Measurements from ENCODE around the gene PNMA3.
"Not testable (repeated sequence)": the region's sequence is repeated elsewhere in the genome, so short reads cannot be mapped to it uniquely, and the experiment has no call there.

PNMA3 gene

DNA sequence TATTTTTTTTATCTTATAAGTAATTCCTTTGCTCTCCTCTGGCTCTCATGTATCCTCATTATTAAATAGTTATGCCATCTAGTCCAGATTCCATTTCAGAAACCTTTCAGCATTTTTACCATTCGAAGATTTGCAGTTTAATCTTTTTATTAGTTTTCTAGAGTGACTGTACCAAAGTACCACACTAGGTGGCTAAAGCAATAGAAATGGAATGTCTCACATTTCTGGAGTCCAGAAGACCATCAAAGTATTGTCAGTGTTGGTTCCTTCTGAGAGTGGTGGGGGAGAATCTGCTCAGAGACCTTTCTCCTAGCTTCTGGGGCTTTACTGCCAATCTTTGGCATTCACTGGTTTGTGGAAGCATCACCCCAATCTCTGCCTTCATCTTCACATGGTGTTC lies 3.7 kb upstream of the PNMA3 start:
- H3K4me1 ChIP-seq (ENCODE audit: control insufficient read depth, insufficient read depth, low read length, poor library complexity, severe bottlenecking): no peaks in the 10 kb centered on the region
- DNase-seq: no peak

DNA sequence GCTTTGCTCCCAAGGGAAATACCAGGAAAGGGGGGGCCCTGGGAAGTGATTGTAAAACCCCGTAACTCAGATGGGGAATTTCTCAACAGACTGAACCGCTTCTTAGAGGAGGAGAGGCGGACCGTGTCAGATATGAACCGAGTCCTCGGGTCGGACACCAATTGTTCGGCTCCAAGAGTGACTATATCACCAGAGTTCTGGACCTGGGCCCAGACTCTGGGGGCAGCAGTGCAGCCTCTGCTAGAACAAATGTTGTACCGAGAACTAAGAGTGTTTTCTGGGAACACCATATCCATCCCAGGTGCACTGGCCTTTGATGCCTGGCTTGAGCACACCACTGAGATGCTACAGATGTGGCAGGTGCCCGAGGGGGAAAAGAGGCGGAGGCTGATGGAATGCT lies 1.0 kb downstream of the PNMA3 start:
- DNase-seq: no peak
- Histone ChIP-seq H3K36me3 (ENCODE audit: control insufficient read depth, insufficient read depth, low read length) (no peaks in the 10 kb centered on the region), H3K4me3 (ENCODE audit: insufficient read depth, low read depth, low read length, poor library complexity, severe bottlenecking) (no peak overlapping the region), H3K27me3 (replicated peaks; ENCODE audit: control insufficient read depth, insufficient read depth, low read length, poor library complexity, severe bottlenecking) (no peaks in the 10 kb centered on the region), H3K27ac (ENCODE audit: insufficient read depth, low read length, poor library complexity, severe bottlenecking) (no peak overlapping the region), H3K9me3 (ENCODE audit: control insufficient read depth, low read length) (no peaks in the 10 kb centered on the region), H3K4me1 (ENCODE audit: control insufficient read depth, insufficient read depth, low read length, poor library complexity, severe bottlenecking) (no peaks in the 10 kb centered on the region)

More for the DNA sequence above, 3.7 kb upstream of the PNMA3 start:
- Histone ChIP-seq H3K9me3 (ENCODE audit: control insufficient read depth, low read length) (no peaks in the 10 kb centered on the region), H3K36me3 (ENCODE audit: control insufficient read depth, insufficient read depth, low read length) (no peaks in the 10 kb centered on the region), H3K27me3 (replicated peaks; ENCODE audit: control insufficient read depth, insufficient read depth, low read length, poor library complexity, severe bottlenecking) (no peaks in the 10 kb centered on the region), H3K27ac (ENCODE audit: insufficient read depth, low read length, poor library complexity, severe bottlenecking) (no peak overlapping the region), H3K4me3 (ENCODE audit: insufficient read depth, low read depth, low read length, poor library complexity, severe bottlenecking) (no peak overlapping the region)

DNA sequence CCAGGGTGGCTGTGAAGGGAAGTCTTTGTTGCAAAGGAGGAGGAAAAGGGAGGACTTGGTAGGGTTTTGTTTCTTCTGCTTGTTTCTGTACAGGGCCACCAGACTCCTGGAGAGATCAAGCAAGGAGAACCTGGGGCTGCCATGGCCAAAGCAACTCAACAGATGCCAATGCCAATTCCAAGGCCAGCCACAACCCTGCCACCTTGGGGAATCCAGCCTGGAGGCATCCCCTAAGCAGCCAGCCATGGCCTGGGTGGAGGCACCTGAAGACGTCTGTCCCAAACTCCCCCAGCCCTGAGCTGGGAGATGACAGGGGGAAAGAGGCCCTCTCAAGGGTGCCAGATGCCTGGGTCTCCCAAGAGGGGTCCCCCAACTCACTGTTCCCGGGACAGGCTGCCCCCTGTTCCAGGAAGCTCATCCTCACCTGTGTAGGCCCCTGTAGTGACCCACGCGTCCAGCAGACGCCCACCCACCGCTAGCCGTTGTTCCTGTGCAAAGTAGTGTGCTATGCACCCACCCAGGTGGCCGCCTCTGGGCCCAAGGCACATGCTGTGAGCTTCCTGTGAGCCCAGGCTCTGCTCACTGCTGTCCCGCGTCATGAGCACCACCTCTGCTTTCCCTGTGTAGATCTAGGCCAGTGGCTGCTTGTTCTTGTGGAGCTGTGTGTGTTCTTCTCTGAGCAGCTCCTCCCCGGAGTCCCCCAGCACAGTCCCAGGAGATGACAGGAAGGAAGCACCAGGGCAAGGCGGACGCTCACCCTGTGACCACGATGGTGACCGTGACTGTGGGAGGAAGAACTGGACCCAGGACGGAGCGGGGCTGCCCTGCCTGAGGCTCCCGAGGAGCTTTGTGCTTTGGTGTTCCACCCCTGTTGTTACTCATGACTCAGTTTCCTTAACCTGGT lies 3.2 kb downstream of the PNMA3 start:
- Histone ChIP-seq H3K27me3 (replicated peaks; ENCODE audit: control insufficient read depth, insufficient read depth, low read length, poor library complexity, severe bottlenecking) (no peaks in the 10 kb centered on the region), H3K27ac (ENCODE audit: insufficient read depth, low read length, poor library complexity, severe bottlenecking) (no peak overlapping the region), H3K4me3 (ENCODE audit: insufficient read depth, low read depth, low read length, poor library complexity, severe bottlenecking) (no peak overlapping the region), H3K9me3 (ENCODE audit: control insufficient read depth, low read length) (no peaks in the 10 kb centered on the region), H3K36me3 (ENCODE audit: control insufficient read depth, insufficient read depth, low read length) (no peaks in the 10 kb centered on the region), H3K4me1 (ENCODE audit: control insufficient read depth, insufficient read depth, low read length, poor library complexity, severe bottlenecking) (no peaks in the 10 kb centered on the region)
- DNase-seq: no peak

DNA sequence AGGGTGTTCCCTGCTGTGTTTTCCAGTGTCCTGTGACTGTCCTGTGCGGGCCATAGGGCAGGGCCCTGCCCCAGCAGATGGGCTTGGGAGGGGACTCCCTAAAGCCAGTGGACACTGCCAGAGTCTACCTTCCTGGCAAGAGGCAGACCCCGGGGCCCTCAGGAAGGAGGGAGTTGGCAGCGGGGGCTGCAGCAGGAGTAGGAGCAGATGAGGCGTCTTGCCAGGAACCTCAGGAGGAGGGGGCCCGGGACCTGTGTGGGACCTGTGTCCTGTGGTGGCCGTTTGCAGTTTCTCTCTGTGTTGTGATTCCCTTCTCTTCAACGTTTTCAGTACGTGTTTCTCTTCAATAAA lies 3.8 kb downstream of the PNMA3 start:
- no peaks in the 10 kb centered on the region for H3K9me3 ChIP-seq (ENCODE audit: control insufficient read depth, low read length)
- no peak overlapping the region for H3K4me3 ChIP-seq (ENCODE audit: insufficient read depth, low read depth, low read length, poor library complexity, severe bottlenecking)
- no peak overlapping the region for H3K27ac ChIP-seq (ENCODE audit: insufficient read depth, low read length, poor library complexity, severe bottlenecking)
- no peak for DNase-seq
- H3K27me3 ChIP-seq (replicated peaks; ENCODE audit: control insufficient read depth, insufficient read depth, low read length, poor library complexity, severe bottlenecking): no peaks in the 10 kb centered on the region
- no peaks in the 10 kb centered on the region for H3K36me3 ChIP-seq (ENCODE audit: control insufficient read depth, insufficient read depth, low read length)
- no peaks in the 10 kb centered on the region for H3K4me1 ChIP-seq (ENCODE audit: control insufficient read depth, insufficient read depth, low read length, poor library complexity, severe bottlenecking)

DNA sequence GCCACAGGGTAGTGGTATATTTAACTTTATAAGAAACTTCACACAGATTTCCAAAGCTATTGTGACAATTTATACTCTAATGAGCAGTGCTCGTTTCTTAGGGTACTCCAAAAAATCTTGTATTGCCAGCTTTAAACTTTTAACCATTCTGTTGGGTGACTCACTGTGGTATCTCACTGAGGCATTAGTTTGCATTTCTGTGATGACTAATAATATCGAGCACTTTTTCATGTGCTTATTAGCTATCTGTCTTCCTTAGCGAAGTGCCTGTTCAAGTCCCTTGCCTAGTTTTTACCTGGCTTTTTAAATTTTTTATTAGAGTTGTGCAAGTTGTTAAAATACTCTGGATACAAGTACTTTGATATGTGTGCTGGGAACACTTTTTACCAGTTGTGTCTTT lies 5.5 kb downstream of the PNMA3 start:
- H3K27me3 ChIP-seq (replicated peaks; ENCODE audit: control insufficient read depth, insufficient read depth, low read length, poor library complexity, severe bottlenecking): no peaks in the 10 kb centered on the region
- no peak overlapping the region for H3K27ac ChIP-seq (ENCODE audit: insufficient read depth, low read length, poor library complexity, severe bottlenecking)
- H3K9me3 ChIP-seq (ENCODE audit: control insufficient read depth, low read length): no peaks in the 10 kb centered on the region
- no peaks in the 10 kb centered on the region for H3K4me1 ChIP-seq (ENCODE audit: control insufficient read depth, insufficient read depth, low read length, poor library complexity, severe bottlenecking)
- no peak overlapping the region for H3K4me3 ChIP-seq (ENCODE audit: insufficient read depth, low read depth, low read length, poor library complexity, severe bottlenecking)
- H3K36me3 ChIP-seq (ENCODE audit: control insufficient read depth, insufficient read depth, low read length): no peaks in the 10 kb centered on the region
- no peak for DNase-seq

DNA sequence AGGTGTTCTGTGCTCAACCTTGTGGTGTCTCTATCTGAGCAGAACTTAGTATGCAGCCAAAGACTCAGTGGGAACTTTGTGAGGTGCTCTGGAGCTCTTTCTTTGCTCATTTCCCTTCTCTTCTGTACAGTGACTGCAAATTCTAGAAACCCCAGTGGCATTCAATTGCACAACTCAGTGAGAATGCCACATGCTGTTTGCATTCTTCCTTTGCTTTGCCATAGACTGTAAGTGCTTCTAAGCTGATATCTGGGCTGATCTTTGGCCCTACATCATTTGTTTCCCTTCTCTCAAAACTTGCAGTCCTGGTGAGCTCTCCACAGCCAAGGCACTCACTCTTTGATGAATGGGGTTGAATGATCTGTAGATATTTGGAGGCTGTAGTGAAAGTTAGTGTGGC lies 7.0 kb downstream of the PNMA3 start:
- DNase-seq: no peak
- Histone ChIP-seq H3K27ac (ENCODE audit: insufficient read depth, low read length, poor library complexity, severe bottlenecking) (no peak overlapping the region), H3K27me3 (replicated peaks; ENCODE audit: control insufficient read depth, insufficient read depth, low read length, poor library complexity, severe bottlenecking) (no peaks in the 10 kb centered on the region), H3K9me3 (ENCODE audit: control insufficient read depth, low read length) (no peaks in the 10 kb centered on the region), H3K36me3 (ENCODE audit: control insufficient read depth, insufficient read depth, low read length) (no peaks in the 10 kb centered on the region), H3K4me1 (ENCODE audit: control insufficient read depth, insufficient read depth, low read length, poor library complexity, severe bottlenecking) (no peaks in the 10 kb centered on the region), H3K4me3 (ENCODE audit: insufficient read depth, low read depth, low read length, poor library complexity, severe bottlenecking) (no peak overlapping the region)

DNA sequence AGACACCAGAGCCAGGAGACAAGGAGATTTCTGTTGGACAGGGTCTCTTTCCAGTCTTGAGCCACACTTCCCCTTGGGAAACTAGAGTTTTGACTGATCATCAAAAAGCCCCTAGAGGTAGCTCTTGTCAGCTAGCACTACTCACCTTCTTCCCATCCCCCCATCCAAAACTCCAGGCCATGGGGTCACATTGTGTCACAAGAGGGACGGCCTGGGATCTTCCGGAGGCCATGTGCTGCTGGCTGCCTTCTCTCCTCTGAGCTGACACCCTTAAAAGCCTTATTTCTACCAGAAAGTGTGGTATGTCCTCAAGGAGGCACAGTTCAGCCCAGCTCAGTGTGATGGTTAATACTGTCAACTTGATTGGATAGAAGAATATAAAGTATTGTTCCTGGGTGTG lies 7.8 kb downstream of the PNMA3 start:
- H3K4me3 ChIP-seq (ENCODE audit: insufficient read depth, low read depth, low read length, poor library complexity, severe bottlenecking): no peak overlapping the region
- no peaks in the 10 kb centered on the region for H3K9me3 ChIP-seq (ENCODE audit: control insufficient read depth, low read length)
- no peak overlapping the region for H3K27ac ChIP-seq (ENCODE audit: insufficient read depth, low read length, poor library complexity, severe bottlenecking)
- no peak for DNase-seq
- no peaks in the 10 kb centered on the region for H3K4me1 ChIP-seq (ENCODE audit: control insufficient read depth, insufficient read depth, low read length, poor library complexity, severe bottlenecking)
- H3K27me3 ChIP-seq (replicated peaks; ENCODE audit: control insufficient read depth, insufficient read depth, low read length, poor library complexity, severe bottlenecking): no peaks in the 10 kb centered on the region
- H3K36me3 ChIP-seq (ENCODE audit: control insufficient read depth, insufficient read depth, low read length): no peaks in the 10 kb centered on the region

DNA sequence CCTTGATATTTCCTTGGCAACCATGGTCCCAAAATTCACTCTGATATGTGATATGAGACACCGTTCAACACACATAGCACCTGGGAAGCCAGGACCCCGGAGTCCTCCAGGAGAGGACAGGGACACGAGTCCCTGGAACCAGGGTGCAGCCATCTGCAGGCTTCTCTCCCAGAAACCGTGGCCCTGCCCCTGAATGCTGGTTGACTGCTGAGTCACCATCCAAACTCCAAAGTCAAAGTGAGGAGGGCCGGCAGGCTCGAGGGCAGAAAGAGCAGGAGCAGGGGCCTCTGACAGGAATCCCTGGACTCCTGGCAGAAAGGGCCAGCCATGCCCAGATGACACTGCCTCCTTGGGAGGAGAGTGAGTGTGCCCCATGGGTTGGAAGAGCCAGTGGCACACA lies 9.1 kb downstream of the PNMA3 start:
- Histone ChIP-seq H3K4me1 (ENCODE audit: control insufficient read depth, insufficient read depth, low read length, poor library complexity, severe bottlenecking) (no peaks in the 10 kb centered on the region), H3K4me3 (ENCODE audit: insufficient read depth, low read depth, low read length, poor library complexity, severe bottlenecking) (no peak overlapping the region), H3K36me3 (ENCODE audit: control insufficient read depth, insufficient read depth, low read length) (no peaks in the 10 kb centered on the region), H3K9me3 (ENCODE audit: control insufficient read depth, low read length) (no peaks in the 10 kb centered on the region), H3K27ac (ENCODE audit: insufficient read depth, low read length, poor library complexity, severe bottlenecking) (no peak overlapping the region), H3K27me3 (replicated peaks; ENCODE audit: control insufficient read depth, insufficient read depth, low read length, poor library complexity, severe bottlenecking) (no peaks in the 10 kb centered on the region)
- no peak for DNase-seq

DNA sequence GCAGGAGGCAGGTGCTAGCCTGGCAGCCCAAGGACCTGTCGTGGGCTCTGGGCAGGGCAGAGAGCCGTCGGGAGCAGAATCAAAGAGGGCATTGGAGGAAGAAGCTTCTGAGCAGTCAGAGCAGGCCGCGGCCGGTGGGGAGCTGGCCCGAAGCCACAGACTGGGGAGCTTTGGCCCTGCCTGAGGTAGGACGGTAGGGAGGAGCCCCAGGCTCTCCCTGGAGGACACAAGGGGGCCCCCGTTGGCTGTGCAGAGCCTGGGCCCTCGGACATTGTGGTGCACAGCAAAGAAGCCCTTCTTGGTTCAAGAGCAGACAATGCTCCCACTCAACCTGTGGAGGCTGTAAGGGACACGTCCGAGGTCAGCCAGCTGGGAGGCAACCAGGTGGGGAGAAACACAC lies 10.1 kb downstream of the PNMA3 start:
- H3K9me3 ChIP-seq (ENCODE audit: control insufficient read depth, low read length); H3K27me3 ChIP-seq (replicated peaks; ENCODE audit: control insufficient read depth, insufficient read depth, low read length, poor library complexity, severe bottlenecking); H3K36me3 ChIP-seq (ENCODE audit: control insufficient read depth, insufficient read depth, low read length); H3K4me1 ChIP-seq (ENCODE audit: control insufficient read depth, insufficient read depth, low read length, poor library complexity, severe bottlenecking); DNase-seq; H3K27ac ChIP-seq (ENCODE audit: insufficient read depth, low read length, poor library complexity, severe bottlenecking); H3K4me3 ChIP-seq (ENCODE audit: insufficient read depth, low read depth, low read length, poor library complexity, severe bottlenecking): not testable (repeated sequence)

DNA sequence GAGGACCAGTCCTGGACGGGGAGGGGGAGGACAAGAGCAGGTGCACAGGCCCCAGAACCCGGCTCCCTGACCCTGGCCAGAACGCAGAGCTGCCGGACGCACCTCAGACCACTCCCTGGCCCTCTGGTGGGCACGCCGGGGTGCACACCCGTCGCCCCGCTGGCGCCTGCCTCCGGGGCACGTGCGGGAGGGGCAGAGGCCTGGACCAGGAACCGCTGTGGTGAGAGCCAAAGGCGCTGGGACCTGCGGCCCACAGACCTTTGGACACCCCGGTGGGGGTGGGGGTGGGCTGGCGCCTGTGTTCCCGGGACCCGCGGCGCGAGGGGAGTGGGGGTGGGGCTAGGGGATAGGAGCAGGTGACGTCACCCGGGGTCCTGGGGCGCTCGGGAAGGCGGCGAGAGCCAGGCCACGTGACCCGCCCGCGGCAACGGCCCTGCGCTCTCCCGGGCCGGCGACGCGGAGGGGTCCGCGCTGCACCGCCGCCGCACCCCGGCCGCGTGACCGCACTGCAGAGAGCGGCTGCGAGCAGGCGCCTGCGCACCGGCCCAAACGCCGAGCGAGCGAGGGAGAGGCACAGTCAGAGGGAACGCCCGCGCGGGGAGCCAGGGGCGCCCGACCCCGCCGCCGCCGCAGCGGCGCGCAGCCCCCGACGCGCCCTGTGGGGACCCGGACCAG lies 15.8 kb downstream of the PNMA3 start, which contains the start of gene PNMA6A:
Gene PNMA6A, plus strand, starts transcription at position 546 of the 675 bp plus-strand sequence. CDS start 609 bp downstream, outside the sequence.
- not testable (repeated sequence) for H3K27ac ChIP-seq (ENCODE audit: insufficient read depth, low read length, poor library complexity, severe bottlenecking); H3K4me3 ChIP-seq (ENCODE audit: insufficient read depth, low read depth, low read length, poor library complexity, severe bottlenecking); H3K27me3 ChIP-seq (replicated peaks; ENCODE audit: control insufficient read depth, insufficient read depth, low read length, poor library complexity, severe bottlenecking); H3K36me3 ChIP-seq (ENCODE audit: control insufficient read depth, insufficient read depth, low read length); H3K4me1 ChIP-seq (ENCODE audit: control insufficient read depth, insufficient read depth, low read length, poor library complexity, severe bottlenecking); DNase-seq; H3K9me3 ChIP-seq (ENCODE audit: control insufficient read depth, low read length)
